PC-9 (cell line): ENCODE data around the gene PHOX2B. TPM values are rescaled to one million over a fixed set of nuclear protein-coding genes. Genes with fewer than 3 reads are reported as not detected.

Experiments used
- BruUV-seq: library from RNA; stranded (reverse); fragments of 400-500 nt; replicated peaks from 2 replicates; lab custom pipeline; 2021; lab: Mats Ljungman, UMichigan
- CTCF ChIA-PET: fragments of 300-600 bp; sonication (Branson Sonifier 250); formaldehyde crosslinking; loops from one replicate; lab custom pipeline; 2022; ENCODE audit warnings: antibody characterized with exemption; lab: Charles Lee
- POLR2A ChIA-PET: fragments of 300-600 bp; sonication (Branson Sonifier 250); formaldehyde crosslinking; loops from one replicate; lab custom pipeline; 2022; ENCODE audit warnings: antibody characterized with exemption; ENCODE audit not compliant: unreplicated experiment; lab: Charles Lee
- DNase-seq, 2 experiments: peaks; one replicate each; pipeline versions ENCODE4 v3.0.0 to v3.0.0-alpha.2; 2015 to 2022; ENCODE audit warnings: mixed read lengths in 1 of 2
- H2AFZ ChIP-seq: fragments of 200-600 bp; sonication (generic); 2 replicates; pipeline ENCODE4 v1.8.1; 2017; ENCODE audit warnings: antibody characterized with exemption
- H3F3A ChIP-seq: fragments of 200-600 bp; sonication (generic); 2 replicates; pipeline ENCODE4 v1.8.1; 2017; ENCODE audit warnings: antibody characterized with exemption, mild to moderate bottlenecking, low read depth; ENCODE audit not compliant: insufficient read depth
- H3K27ac ChIP-seq: fragments of 200-600 bp; sonication (generic); 2 replicates; pipeline ENCODE4 v1.6.1; 2016; ENCODE audit warnings: mixed run types
- H3K27me3 ChIP-seq: fragments of 200-600 bp; sonication (generic); 2 replicates; pipeline ENCODE4 v1.6.1; 2016; ENCODE audit warnings: low read depth, mixed run types; ENCODE audit not compliant: insufficient read depth
- H3K36me3 ChIP-seq: fragments of 200-600 bp; sonication (generic); 2 replicates; pipeline ENCODE4 v1.6.1; 2016; ENCODE audit warnings: low read depth, mixed run types
- H3K4me1 ChIP-seq: fragments of 200-600 bp; sonication (generic); replicated peaks from 2 replicates; pipeline ENCODE4 v1.6.1; 2016; ENCODE audit warnings: mixed run types; ENCODE audit not compliant: insufficient read depth
- H3K4me2 ChIP-seq: fragments of 200-600 bp; sonication (generic); 2 replicates; pipeline ENCODE4 v1.6.1; 2017; ENCODE audit warnings: mixed run types
- H3K4me3 ChIP-seq: fragments of 200-600 bp; sonication (generic); 2 replicates; pipeline ENCODE4 v1.6.1; 2016; ENCODE audit warnings: mixed run types
- H3K79me2 ChIP-seq: fragments of 200-600 bp; sonication (generic); 2 replicates; pipeline ENCODE4 v1.6.1; 2017; ENCODE audit warnings: low read depth, mixed run types
- H3K9me2 ChIP-seq: fragments of 200-600 bp; sonication (generic); 2 replicates; pipeline ENCODE4 v1.8.1; 2017; ENCODE audit warnings: mild to moderate bottlenecking; ENCODE audit not compliant: insufficient read depth
- H3K9me3 ChIP-seq: fragments of 200-600 bp; sonication (generic); 2 replicates; pipeline ENCODE4 v1.8.1; 2016; ENCODE audit warnings: low read depth; ENCODE audit not compliant: insufficient read depth
- H4K20me1 ChIP-seq: fragments of 200-600 bp; sonication (generic); 2 replicates; pipeline ENCODE4 v1.8.1; 2017; ENCODE audit not compliant: insufficient read depth
- EZH2 ChIP-seq: fragments of 200-600 bp; sonication (generic); IDR thresholded peaks from 2 replicates; pipeline ENCODE4 v1.8.0; 2017; ENCODE audit warnings: antibody characterized with exemption, low read depth
- intact Hi-C: fragments of 100-400 bp; cut with micrococcal nuclease; formaldehyde crosslinking; loops from one replicate; pipeline ENCODE4 v1.10.0; 2022; ENCODE audit not compliant: unreplicated experiment
- total RNA-seq: library from RNA; stranded (reverse); gene quantifications from 2 replicates; pipeline ENCODE4 v1.2.3, GENCODE V29; 2021
- TF ChIP-seq, protein P1 (sequence below): fragments of 200-600 bp; sonication (generic); conservative IDR thresholded peaks from 2 replicates; pipeline ENCODE4 v1.6.1; 2017; ENCODE audit warnings: mixed run types, antibody characterized with exemption, mild to moderate bottlenecking, moderate library complexity

Gene PHOX2B
- total RNA-seq, 1 experiment from 2014 or later = not detected

DNA sequence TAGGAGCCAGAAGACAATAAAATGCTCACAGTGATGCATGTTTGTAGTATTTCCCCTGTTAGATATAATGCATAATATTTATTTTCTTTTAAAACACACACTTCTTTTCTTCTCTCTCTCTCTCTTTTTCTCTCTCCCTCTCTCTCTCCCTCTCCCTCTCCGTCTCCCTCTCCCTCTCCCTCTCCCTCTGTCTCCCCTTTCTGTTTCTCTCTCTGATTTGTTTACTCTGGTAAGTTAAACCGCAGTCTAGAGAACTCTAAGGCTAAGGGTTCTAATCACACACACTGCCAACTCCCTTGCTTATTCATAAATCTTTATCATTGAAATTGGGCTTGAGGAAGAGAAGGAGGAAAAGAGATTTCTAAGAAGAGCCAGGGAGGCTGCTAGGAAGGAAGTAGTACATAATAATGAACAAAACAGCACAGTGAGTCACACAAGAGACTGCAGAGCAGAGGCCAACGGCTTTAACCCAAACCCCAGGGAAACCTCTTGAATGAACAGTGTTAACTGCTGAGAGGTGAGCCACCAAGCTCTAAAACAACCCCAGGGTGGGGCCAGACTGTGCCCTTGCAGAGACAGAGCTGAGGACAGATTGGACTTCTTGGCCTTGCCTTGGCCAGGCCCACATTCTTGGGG, 9.1 kb upstream of the PHOX2B start:
- H3K36me3 ChIP-seq = no peaks in the 10 kb centered on the region
- no peaks in the 10 kb centered on the region for H3K79me2 ChIP-seq
- intact Hi-C loops = no loop called here
- no peak overlapping the region for H3K27ac ChIP-seq
- H3K4me3 ChIP-seq = no peak overlapping the region
- ChIA-PET POLR2A (no interaction called here), CTCF (no interaction called here)
- no peak overlapping the region for H3K4me2 ChIP-seq
- no peak for TF ChIP-seq EZH2
- TF ChIP-seq, protein P1, sequence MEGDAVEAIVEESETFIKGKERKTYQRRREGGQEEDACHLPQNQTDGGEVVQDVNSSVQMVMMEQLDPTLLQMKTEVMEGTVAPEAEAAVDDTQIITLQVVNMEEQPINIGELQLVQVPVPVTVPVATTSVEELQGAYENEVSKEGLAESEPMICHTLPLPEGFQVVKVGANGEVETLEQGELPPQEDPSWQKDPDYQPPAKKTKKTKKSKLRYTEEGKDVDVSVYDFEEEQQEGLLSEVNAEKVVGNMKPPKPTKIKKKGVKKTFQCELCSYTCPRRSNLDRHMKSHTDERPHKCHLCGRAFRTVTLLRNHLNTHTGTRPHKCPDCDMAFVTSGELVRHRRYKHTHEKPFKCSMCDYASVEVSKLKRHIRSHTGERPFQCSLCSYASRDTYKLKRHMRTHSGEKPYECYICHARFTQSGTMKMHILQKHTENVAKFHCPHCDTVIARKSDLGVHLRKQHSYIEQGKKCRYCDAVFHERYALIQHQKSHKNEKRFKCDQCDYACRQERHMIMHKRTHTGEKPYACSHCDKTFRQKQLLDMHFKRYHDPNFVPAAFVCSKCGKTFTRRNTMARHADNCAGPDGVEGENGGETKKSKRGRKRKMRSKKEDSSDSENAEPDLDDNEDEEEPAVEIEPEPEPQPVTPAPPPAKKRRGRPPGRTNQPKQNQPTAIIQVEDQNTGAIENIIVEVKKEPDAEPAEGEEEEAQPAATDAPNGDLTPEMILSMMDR = no peak
- no peak for DNase-seq
- no peaks in the 10 kb centered on the region for H3K4me1 ChIP-seq
- H3K9me2 ChIP-seq = no peaks in the 10 kb centered on the region
- H3K9me3 ChIP-seq = no peaks in the 10 kb centered on the region
- BruUV-seq = no TSS peak
- no peak overlapping the region for H2AFZ ChIP-seq
- peaks cover 53% of the 10 kb centered on the region for H3K27me3 ChIP-seq
- H4K20me1 ChIP-seq = no peaks in the 10 kb centered on the region
- no peaks in the 10 kb centered on the region for H3F3A ChIP-seq

DNA sequence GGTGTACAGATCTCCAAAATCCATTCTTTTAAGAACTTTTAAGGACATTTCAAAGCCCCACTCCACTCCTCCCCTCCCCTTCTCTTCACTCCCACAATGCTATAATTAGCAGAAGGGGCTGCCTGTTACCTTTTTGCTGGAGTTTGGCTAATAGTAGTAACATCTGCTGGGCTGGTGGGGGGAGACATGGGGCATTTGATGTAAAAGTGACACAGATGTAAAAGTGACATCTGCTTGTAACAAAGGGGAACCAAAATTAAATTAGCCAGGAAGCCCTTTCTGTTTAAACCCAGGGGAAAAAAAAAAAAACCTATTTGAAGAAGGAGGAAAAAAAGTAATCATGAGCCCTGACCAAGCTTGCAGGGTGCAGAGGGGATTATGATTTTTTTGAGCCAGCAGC, 5.4 kb upstream of the PHOX2B start:
- no TSS peak for BruUV-seq

DNA sequence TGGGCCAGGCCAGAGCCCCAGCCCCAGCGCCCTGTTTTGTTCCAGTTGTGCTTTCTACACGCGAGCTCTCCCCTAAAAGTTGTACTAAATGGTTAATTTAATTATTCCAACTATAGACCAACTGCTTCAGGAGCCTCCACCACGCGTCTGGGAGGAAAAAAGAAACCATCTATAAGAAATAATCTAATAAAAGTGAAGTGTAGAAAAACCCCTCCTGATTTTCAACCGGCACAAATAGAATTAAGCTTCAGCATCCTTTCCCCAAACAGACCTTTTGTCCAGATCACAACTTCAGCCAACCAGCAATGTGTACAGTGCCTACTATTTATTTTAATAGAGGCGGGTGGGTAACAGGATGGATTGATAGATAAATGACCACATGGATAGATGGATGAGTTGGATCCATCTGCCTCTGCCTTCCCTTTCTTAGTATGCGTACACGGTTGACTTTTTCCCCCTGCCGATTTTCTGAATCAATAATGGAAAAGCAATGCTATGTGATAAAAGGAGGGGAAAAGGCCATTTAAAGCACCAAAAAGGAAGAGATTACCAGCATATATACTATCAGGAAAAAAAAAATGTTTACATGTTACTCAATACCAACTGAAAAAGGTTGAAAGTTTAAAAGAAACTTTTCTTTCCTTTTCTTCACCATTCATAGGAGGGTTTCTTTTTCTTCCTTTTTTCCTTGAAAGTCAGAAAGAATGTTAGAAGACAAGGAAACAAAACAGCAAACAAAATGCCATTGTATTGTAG, 3.7 kb upstream of the PHOX2B start:
- Histone ChIP-seq H3K27me3 (peaks cover 91% of the 10 kb centered on the region), H3K4me2 (no peak overlapping the region), H3K27ac (no peak overlapping the region), H3K9me3 (no peaks in the 10 kb centered on the region), H3K9me2 (no peaks in the 10 kb centered on the region), H3K4me1 (no peaks in the 10 kb centered on the region), H3K79me2 (no peaks in the 10 kb centered on the region), H2AFZ (no peak overlapping the region), H3K36me3 (no peaks in the 10 kb centered on the region), H4K20me1 (no peaks in the 10 kb centered on the region), H3F3A (no peaks in the 10 kb centered on the region), H3K4me3 (no peak overlapping the region)
- ChIA-PET POLR2A (no interaction called here), CTCF (no interaction called here)
- intact Hi-C loops = no loop called here
- TF ChIP-seq EZH2 = no peak
- TF ChIP-seq, protein P1 = no peak
- no peak for DNase-seq
- no TSS peak for BruUV-seq

More for the DNA sequence above, 5.4 kb upstream of the PHOX2B start:
- Histone ChIP-seq H4K20me1 (no peaks in the 10 kb centered on the region), H2AFZ (no peak overlapping the region), H3K79me2 (no peaks in the 10 kb centered on the region), H3F3A (no peaks in the 10 kb centered on the region), H3K27ac (no peak overlapping the region), H3K9me3 (no peaks in the 10 kb centered on the region), H3K36me3 (no peaks in the 10 kb centered on the region), H3K4me1 (no peaks in the 10 kb centered on the region), H3K9me2 (no peaks in the 10 kb centered on the region), H3K4me2 (no peak overlapping the region), H3K4me3 (no peak overlapping the region), H3K27me3 (peaks cover 76% of the 10 kb centered on the region)
- CTCF ChIA-PET = no interaction called here
- POLR2A ChIA-PET = no interaction called here
- intact Hi-C loops = no loop called here
- TF ChIP-seq, protein P1 = no peak
- no peak for TF ChIP-seq EZH2
- DNase-seq = no peak
